SK-N-SH treated with all-trans-retinoic acid at 6 μM for 48 hours (cell line): Measurements from ENCODE around the gene TNFRSF18.

Experiments used
- ATAC-seq: fragments of 200-7000 bp; cut with Tn5 transposase; 3 replicates; pipeline ENCODE4 v1.9.1; 2020; ENCODE audit warnings: mild to moderate bottlenecking, moderate library complexity
- ARNTL ChIP-seq: fragments of 450-650 bp; formaldehyde crosslinking; IDR thresholded peaks from 2 replicates; pipeline ENCODE4 v1.5.0; 2020; ENCODE audit warnings: low read depth, mild to moderate bottlenecking, moderate library complexity, borderline replicate concordance
- BACH2 ChIP-seq: fragments of 250-450 bp; sonication (Bioruptor Pico); IDR thresholded peaks from 2 replicates; pipeline ENCODE4 v1.9.0; 2021; ENCODE audit warnings: mild to moderate bottlenecking, borderline replicate concordance
- CSDC2 ChIP-seq: fragments of 250-450 bp; sonication (Bioruptor Pico); IDR thresholded peaks from 2 replicates; pipeline ENCODE4 v1.5.0; 2020; ENCODE audit warnings: mild to moderate bottlenecking, moderate library complexity
- ESRRG ChIP-seq: fragments of 250-450 bp; sonication (Bioruptor Pico); IDR thresholded peaks from 2 replicates; pipeline ENCODE4 v1.6.1; 2021; ENCODE audit warnings: mild to moderate bottlenecking
- GLIS3 ChIP-seq: fragments of 250-450 bp; sonication (Bioruptor Pico); IDR thresholded peaks from 2 replicates; pipeline ENCODE4 v1.5.0; 2020; ENCODE audit warnings: mild to moderate bottlenecking, moderate library complexity
- ISL1 ChIP-seq: fragments of 250-450 bp; sonication (Bioruptor Pico); IDR thresholded peaks from 2 replicates; pipeline ENCODE4 v2.1.2; 2022; ENCODE audit warnings: mild to moderate bottlenecking, moderate library complexity
- OSR1 ChIP-seq: fragments of 250-450 bp; sonication (Bioruptor Pico); IDR thresholded peaks from 2 replicates; pipeline ENCODE4 v1.8.0; 2022; ENCODE audit warnings: moderate library complexity, mild to moderate bottlenecking, inconsistent platforms
- PATZ1 ChIP-seq: fragments of 250-450 bp; sonication (Bioruptor Pico); IDR thresholded peaks from 2 replicates; pipeline ENCODE4 v1.8.0; 2020; ENCODE audit warnings: mild to moderate bottlenecking, moderate library complexity, borderline replicate concordance
- RARB ChIP-seq: fragments of 250-450 bp; sonication (Bioruptor Pico); IDR thresholded peaks from 2 replicates; pipeline ENCODE4 v1.8.0; 2021; ENCODE audit warnings: mild to moderate bottlenecking, moderate library complexity
- SNAI2 ChIP-seq: fragments of 250-450 bp; sonication (Bioruptor Pico); IDR thresholded peaks from 2 replicates; pipeline ENCODE4 v1.5.0; 2020; ENCODE audit warnings: mild to moderate bottlenecking, moderate library complexity
- TCF4 ChIP-seq: fragments of 250-450 bp; sonication (Bioruptor Pico); IDR thresholded peaks from 2 replicates; pipeline ENCODE4 v1.8.0; 2021; ENCODE audit warnings: mild to moderate bottlenecking, moderate library complexity, borderline replicate concordance
- TOX ChIP-seq: fragments of 250-450 bp; sonication (Bioruptor Pico); IDR thresholded peaks from 2 replicates; pipeline ENCODE4 v1.8.0; 2021; ENCODE audit warnings: mild to moderate bottlenecking, moderate library complexity, borderline replicate concordance
- ZC3H10 ChIP-seq: fragments of 250-450 bp; sonication (Bioruptor Pico); IDR thresholded peaks from 2 replicates; pipeline ENCODE4 v1.5.1; 2021; ENCODE audit warnings: mild to moderate bottlenecking, moderate library complexity
- ZFP3 ChIP-seq: fragments of 250-450 bp; sonication (Bioruptor Pico); IDR thresholded peaks from 2 replicates; pipeline ENCODE4 v1.5.0; 2020; ENCODE audit warnings: mild to moderate bottlenecking, moderate library complexity
- ZFP30 ChIP-seq: fragments of 450-650 bp; formaldehyde crosslinking; IDR thresholded peaks from 2 replicates; pipeline ENCODE4 v1.5.0; 2022; ENCODE audit warnings: mild to moderate bottlenecking, moderate library complexity
- ZNF565 ChIP-seq: fragments of 450-650 bp; formaldehyde crosslinking; conservative IDR thresholded peaks from 2 replicates; pipeline ENCODE4 v1.5.0; 2020; ENCODE audit warnings: low read depth, mild to moderate bottlenecking, moderate library complexity
- ZNF70 ChIP-seq: fragments of 450-650 bp; formaldehyde crosslinking; IDR thresholded peaks from 2 replicates; pipeline ENCODE4 v1.5.0; 2020; ENCODE audit warnings: mild to moderate bottlenecking, moderate library complexity
- ZNF8 ChIP-seq: fragments of 450-650 bp; formaldehyde crosslinking; IDR thresholded peaks from 2 replicates; pipeline ENCODE4 v1.5.0; 2020; ENCODE audit warnings: mild to moderate bottlenecking, moderate library complexity
- TF ChIP-seq, protein P1 (sequence below): fragments of 250-450 bp; sonication (Bioruptor Pico); IDR thresholded peaks from 2 replicates; pipeline ENCODE4 v1.5.1; 2021; ENCODE audit warnings: mild to moderate bottlenecking, moderate library complexity
- TF ChIP-seq, protein P2 (sequence below): fragments of 250-450 bp; sonication (Bioruptor Pico); IDR thresholded peaks from 2 replicates; pipeline ENCODE4 v1.5.1; 2020; ENCODE audit warnings: low read depth, mild to moderate bottlenecking, moderate library complexity
- TF ChIP-seq, protein P3 (sequence below): fragments of 250-450 bp; sonication (Bioruptor Pico); IDR thresholded peaks from 2 replicates; pipeline ENCODE4 v1.5.0; 2020; ENCODE audit warnings: mild to moderate bottlenecking, moderate library complexity
- TF ChIP-seq, protein P4 (sequence below): fragments of 250-450 bp; sonication (Bioruptor Pico); IDR thresholded peaks from 2 replicates; pipeline ENCODE4 v1.8.0; 2021; ENCODE audit warnings: low read depth, mild to moderate bottlenecking, moderate library complexity, borderline replicate concordance

The TNFRSF18 gene

DNA sequence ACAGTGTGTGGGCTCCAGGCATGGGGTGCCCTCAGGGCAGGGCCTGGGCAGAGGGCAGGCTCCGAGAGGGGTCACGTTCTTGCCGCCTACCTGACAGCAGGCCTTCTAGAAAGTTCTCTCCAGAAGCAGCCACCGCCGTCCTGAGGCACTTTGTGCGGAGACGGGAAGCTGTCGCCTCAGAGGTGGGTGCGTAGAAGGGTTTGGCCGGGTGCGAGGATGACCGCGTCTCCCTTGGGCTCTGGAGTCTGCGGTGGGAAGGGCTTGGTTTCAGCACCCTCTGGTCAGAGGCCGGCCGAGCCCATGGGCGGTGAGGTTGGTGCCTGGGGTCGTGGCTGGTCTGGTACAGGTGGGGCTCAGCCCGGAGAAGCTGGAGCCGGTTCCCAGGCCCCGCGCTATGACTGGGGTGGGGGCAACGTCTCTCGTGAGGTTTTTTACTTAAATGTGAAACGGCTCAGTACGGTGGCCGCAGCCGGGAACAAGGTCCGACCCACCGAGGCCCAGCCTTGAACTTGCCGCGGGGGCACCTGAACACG, 42.8 kb downstream of the TNFRSF18 start:
- no peak for ATAC-seq
- TF ChIP-seq RARB (CRISPR knock-in tag) = no peak

DNA sequence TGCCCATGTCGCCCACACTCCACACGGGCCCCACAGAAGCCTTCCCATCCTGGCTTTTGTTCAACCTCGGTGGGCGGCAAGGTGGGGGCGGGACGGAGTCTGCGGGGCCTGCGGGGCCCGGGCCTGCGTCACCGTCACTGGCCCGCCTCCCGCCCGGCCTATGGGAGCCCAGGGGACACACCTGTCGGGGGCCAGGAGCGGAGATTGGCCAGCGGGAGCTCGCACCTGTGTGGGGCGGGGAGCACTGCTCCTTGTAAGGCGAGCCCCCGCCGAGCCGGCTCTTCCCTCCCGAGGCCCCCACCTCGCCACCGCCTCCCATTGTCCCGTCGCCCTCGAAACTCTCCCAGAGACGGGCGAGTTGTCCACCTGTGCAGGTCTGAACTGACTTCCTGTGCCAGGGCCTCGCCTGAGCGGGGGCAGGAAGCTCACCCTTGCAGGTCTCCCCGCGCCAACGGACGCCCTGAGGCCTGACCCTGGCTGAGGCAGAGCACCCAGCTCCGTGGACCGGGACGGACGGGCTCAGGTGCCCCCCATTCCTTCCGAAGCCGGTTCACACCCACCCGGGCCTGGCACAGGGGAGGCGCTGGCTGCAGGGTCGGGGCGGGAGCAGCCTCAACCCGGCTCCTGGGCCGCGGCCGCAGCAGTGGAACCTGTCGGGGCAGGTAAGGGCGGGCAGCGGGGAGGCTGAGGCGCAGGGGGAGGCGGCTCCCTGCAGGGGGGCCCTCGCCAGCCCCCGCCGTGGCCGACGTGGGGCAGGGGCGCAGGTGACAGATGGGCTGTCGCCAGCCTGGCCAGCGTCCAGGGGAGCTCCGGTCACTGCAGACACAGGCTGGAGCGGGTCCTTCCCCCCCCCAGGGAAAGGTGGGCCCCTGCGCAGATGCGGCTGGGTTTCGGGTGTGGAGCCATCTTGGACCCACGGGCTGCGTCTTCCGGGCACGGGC, 43.5 kb downstream of the TNFRSF18 start:
- no peak for ATAC-seq
- TF ChIP-seq TCF4 = no peak
- TF ChIP-seq, all 23 proteins: peak for 0

DNA sequence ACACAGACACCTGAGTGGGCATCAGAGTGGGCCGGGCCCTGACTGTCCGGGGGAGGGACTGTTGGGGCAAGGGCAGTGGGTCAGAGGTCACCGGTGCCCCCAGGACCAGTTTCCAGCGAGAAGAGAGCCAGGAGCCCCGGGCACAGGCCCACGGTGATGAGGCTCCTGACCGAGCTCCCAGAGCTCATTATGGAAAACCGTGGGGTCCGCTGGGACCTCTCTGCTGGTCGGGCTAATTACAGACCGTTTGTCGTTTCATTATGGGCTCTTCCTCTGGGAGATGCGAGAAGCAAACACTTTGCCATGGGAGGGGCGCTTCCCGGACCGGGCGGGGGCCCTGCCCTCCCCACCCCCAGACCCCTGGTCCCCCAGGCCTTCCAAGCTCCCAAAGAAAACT, 44.7 kb downstream of the TNFRSF18 start:
- TF ChIP-seq TCF4 (no peak), OSR1 (CRISPR knock-in tag) (no peak), ARNTL (no peak)
- no peak for ATAC-seq

GRCh38 chr1:1161078-1161682, 45.2 kb downstream of the TNFRSF18 start:
- no peak for TF ChIP-seq GLIS3 (CRISPR knock-in tag)
- no peak for TF ChIP-seq ISL1
- no peak for TF ChIP-seq RARB (CRISPR knock-in tag)
- no peak for TF ChIP-seq ZC3H10
- TF ChIP-seq, all 23 proteins: peak for 0
- ATAC-seq = no peak

- no peak for TF ChIP-seq SNAI2 (CRISPR knock-in tag)
- TF ChIP-seq BACH2 (CRISPR knock-in tag) = no peak
- TF ChIP-seq ZFP3 (CRISPR knock-in tag) = no peak
- TF ChIP-seq, protein P1, sequence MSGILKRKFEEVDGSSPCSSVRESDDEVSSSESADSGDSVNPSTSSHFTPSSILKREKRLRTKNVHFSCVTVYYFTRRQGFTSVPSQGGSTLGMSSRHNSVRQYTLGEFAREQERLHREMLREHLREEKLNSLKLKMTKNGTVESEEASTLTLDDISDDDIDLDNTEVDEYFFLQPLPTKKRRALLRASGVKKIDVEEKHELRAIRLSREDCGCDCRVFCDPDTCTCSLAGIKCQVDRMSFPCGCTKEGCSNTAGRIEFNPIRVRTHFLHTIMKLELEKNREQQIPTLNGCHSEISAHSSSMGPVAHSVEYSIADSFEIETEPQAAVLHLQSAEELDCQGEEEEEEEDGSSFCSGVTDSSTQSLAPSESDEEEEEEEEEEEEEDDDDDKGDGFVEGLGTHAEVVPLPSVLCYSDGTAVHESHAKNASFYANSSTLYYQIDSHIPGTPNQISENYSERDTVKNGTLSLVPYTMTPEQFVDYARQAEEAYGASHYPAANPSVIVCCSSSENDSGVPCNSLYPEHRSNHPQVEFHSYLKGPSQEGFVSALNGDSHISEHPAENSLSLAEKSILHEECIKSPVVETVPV (CRISPR knock-in tag) = no peak
- TF ChIP-seq ZFP30 (CRISPR knock-in tag) = no peak
- no peak for TF ChIP-seq TOX (CRISPR knock-in tag)
- TF ChIP-seq TCF4 = no peak
- TF ChIP-seq ZNF70 (CRISPR knock-in tag) = no peak
- no peak for TF ChIP-seq CSDC2 (CRISPR knock-in tag)
- no peak for TF ChIP-seq ZNF565 (CRISPR knock-in tag)
- no peak for TF ChIP-seq ESRRG (CRISPR knock-in tag)
- TF ChIP-seq ARNTL = no peak
- TF ChIP-seq RARB (CRISPR knock-in tag) = no peak
- TF ChIP-seq, protein P2, sequence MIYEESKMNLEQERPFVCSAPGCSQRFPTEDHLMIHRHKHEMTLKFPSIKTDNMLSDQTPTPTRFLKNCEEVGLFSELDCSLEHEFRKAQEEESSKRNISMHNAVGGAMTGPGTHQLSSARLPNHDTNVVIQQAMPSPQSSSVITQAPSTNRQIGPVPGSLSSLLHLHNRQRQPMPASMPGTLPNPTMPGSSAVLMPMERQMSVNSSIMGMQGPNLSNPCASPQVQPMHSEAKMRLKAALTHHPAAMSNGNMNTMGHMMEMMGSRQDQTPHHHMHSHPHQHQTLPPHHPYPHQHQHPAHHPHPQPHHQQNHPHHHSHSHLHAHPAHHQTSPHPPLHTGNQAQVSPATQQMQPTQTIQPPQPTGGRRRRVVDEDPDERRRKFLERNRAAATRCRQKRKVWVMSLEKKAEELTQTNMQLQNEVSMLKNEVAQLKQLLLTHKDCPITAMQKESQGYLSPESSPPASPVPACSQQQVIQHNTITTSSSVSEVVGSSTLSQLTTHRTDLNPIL (CRISPR knock-in tag) = no peak
- TF ChIP-seq PATZ1 (CRISPR knock-in tag) = no peak
- TF ChIP-seq, protein P3, sequence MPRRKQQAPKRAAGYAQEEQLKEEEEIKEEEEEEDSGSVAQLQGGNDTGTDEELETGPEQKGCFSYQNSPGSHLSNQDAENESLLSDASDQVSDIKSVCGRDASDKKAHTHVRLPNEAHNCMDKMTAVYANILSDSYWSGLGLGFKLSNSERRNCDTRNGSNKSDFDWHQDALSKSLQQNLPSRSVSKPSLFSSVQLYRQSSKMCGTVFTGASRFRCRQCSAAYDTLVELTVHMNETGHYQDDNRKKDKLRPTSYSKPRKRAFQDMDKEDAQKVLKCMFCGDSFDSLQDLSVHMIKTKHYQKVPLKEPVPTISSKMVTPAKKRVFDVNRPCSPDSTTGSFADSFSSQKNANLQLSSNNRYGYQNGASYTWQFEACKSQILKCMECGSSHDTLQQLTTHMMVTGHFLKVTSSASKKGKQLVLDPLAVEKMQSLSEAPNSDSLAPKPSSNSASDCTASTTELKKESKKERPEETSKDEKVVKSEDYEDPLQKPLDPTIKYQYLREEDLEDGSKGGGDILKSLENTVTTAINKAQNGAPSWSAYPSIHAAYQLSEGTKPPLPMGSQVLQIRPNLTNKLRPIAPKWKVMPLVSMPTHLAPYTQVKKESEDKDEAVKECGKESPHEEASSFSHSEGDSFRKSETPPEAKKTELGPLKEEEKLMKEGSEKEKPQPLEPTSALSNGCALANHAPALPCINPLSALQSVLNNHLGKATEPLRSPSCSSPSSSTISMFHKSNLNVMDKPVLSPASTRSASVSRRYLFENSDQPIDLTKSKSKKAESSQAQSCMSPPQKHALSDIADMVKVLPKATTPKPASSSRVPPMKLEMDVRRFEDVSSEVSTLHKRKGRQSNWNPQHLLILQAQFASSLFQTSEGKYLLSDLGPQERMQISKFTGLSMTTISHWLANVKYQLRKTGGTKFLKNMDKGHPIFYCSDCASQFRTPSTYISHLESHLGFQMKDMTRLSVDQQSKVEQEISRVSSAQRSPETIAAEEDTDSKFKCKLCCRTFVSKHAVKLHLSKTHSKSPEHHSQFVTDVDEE (CRISPR knock-in tag) = no peak
- TF ChIP-seq, protein P4, sequence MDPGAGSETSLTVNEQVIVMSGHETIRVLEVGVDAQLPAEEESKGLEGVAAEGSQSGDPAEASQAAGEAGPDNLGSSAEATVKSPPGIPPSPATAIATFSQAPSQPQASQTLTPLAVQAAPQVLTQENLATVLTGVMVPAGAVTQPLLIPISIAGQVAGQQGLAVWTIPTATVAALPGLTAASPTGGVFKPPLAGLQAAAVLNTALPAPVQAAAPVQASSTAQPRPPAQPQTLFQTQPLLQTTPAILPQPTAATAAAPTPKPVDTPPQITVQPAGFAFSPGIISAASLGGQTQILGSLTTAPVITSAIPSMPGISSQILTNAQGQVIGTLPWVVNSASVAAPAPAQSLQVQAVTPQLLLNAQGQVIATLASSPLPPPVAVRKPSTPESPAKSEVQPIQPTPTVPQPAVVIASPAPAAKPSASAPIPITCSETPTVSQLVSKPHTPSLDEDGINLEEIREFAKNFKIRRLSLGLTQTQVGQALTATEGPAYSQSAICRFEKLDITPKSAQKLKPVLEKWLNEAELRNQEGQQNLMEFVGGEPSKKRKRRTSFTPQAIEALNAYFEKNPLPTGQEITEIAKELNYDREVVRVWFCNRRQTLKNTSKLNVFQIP = no peak
- no peak for TF ChIP-seq ZNF8
Measured at GRCh38 chr1:1160281-1160930, 46.0 kb downstream of the TNFRSF18 start.

More at GRCh38 chr1:1160281-1160930, 46.0 kb downstream of the TNFRSF18 start:
- ATAC-seq = no peak
